LNCaP clone FGC (cell line): ENCODE data around the gene GPS2.

Experiments used
- DNase-seq: peaks from one replicate; pipeline ENCODE4 v3.0.0-alpha.2; 2011; ENCODE audit warnings: low read depth
- H3K4me3 ChIP-seq: 2 replicates; pipeline ENCODE4 v1.5.1; 2011; ENCODE audit warnings: mild to moderate bottlenecking, low read depth, low read length, control low read depth
- CTCF ChIP-seq: IDR thresholded peaks from 2 replicates; pipeline ENCODE4 v1.5.1; 2012; ENCODE audit warnings: mild to moderate bottlenecking; ENCODE audit not compliant: control insufficient read depth, insufficient read depth; ENCODE audit errors: extremely low read depth

GPS2 gene

GRCh38 chr17:7315570-7316235, 543 bp upstream of the GPS2 start:
- TF ChIP-seq CTCF, result no peak
- DNase-seq, result no peak
- peak overlapping the region; percentile 86 for H3K4me3 ChIP-seq

- no peak for TF ChIP-seq CTCF
Observed at GRCh38 chr17:7313890-7314718, 1.1 kb downstream of the GPS2 start.

GRCh38 chr17:7313088-7313889, 1.9 kb downstream of the GPS2 start:
- TF ChIP-seq CTCF, result no peak
- H3K4me3 ChIP-seq, result no peak overlapping the region
- no peak for DNase-seq

More at GRCh38 chr17:7313890-7314718, 1.1 kb downstream of the GPS2 start:
- no peak for DNase-seq
- H3K4me3 ChIP-seq, result peak overlapping the region; percentile 86

- DNase-seq, result no peak
- H3K4me3 ChIP-seq, result no peak overlapping the region
- TF ChIP-seq CTCF, result no peak
Observed at GRCh38 chr17:7312432-7313087, 2.6 kb downstream of the GPS2 start.

GRCh38 chr17:7311110-7311705, 4.0 kb downstream of the GPS2 start:
- no peak overlapping the region for H3K4me3 ChIP-seq
- no peak for TF ChIP-seq CTCF
- DNase-seq, result no peak

- no peak for DNase-seq
- no peak for TF ChIP-seq CTCF
- H3K4me3 ChIP-seq, result peak overlapping the region; percentile 66
Observed at GRCh38 chr17:7309628-7310027, 5.5 kb downstream of the GPS2 start.
